CD4-positive, CD25-positive, alpha-beta regulatory T cell (primary cell): Measurements from ENCODE around the gene STARD6. TPM values are rescaled to one million over a fixed set of nuclear protein-coding genes. Genes with fewer than 3 reads are reported as not detected.

Source experiments
- ATAC-seq, 2 donors: fragments of 150-1000 bp; cut with Tn5 transposase; one replicate each; pipeline ENCODE4 v1.10.0; 2021; ENCODE audit warnings: low read depth in 2 of 2, moderate number of reproducible peaks in 2 of 2, moderate library complexity in 1 of 2
- DNase-seq, 3 donors: peaks; one replicate each; pipeline versions ENCODE4 v3.0.0 to v3.0.0-alpha.2; 2012 to 2022; ENCODE audit warnings: mixed read lengths in 1 of 3
- H3K27ac ChIP-seq: one replicate; pipeline ENCODE4 v1.7.0; 2013; ENCODE audit warnings: mild to moderate bottlenecking, low read length; ENCODE audit not compliant: insufficient read depth, poor library complexity, severe bottlenecking
- H3K27me3 ChIP-seq: one replicate; pipeline ENCODE4 v1.7.0; 2013; ENCODE audit warnings: low read length; ENCODE audit not compliant: control insufficient read depth, insufficient read depth
- H3K36me3 ChIP-seq: one replicate; pipeline ENCODE4 v1.7.0; 2013; ENCODE audit warnings: mild to moderate bottlenecking, low read length, moderate library complexity; ENCODE audit not compliant: control insufficient read depth, insufficient read depth
- H3K4me1 ChIP-seq: 2 replicates; pipeline ENCODE4 v1.7.0; 2013; ENCODE audit warnings: mild to moderate bottlenecking, low read length; ENCODE audit not compliant: insufficient read depth, control insufficient read depth, poor library complexity, severe bottlenecking
- H3K4me3 ChIP-seq: one replicate; pipeline ENCODE4 v1.7.0; 2013; ENCODE audit warnings: low read depth, mild to moderate bottlenecking, low read length, moderate library complexity
- H3K9me3 ChIP-seq, 2 experiments: 1 replicate in 1 of 2; 2 replicates in 1 of 2; pipeline ENCODE4 v1.7.0; 2013; ENCODE audit warnings: low read length in 2 of 2, mild to moderate bottlenecking in 1 of 2, moderate library complexity in 1 of 2; ENCODE audit not compliant: control insufficient read depth in 2 of 2
- H3K27ac Mint-ChIP-seq, 3 donors: one replicate each; pipeline ENCODE4 v1.8.0; 2020 to 2022; ENCODE audit warnings: mild to moderate bottlenecking in 3 of 3, mixed read lengths in 3 of 3, moderate library complexity in 2 of 3
- H3K27me3 Mint-ChIP-seq: one replicate; pipeline ENCODE4 v1.8.0; 2022; ENCODE audit warnings: mild to moderate bottlenecking, mixed read lengths
- H3K36me3 Mint-ChIP-seq: one replicate; pipeline ENCODE4 v1.8.0; 2020; ENCODE audit warnings: mixed read lengths
- H3K4me1 Mint-ChIP-seq, 4 donors: one replicate each; pipeline ENCODE4 v1.8.0; 2020 to 2022; ENCODE audit warnings: mixed read lengths in 4 of 4, mild to moderate bottlenecking in 1 of 4
- H3K4me3 Mint-ChIP-seq, 4 donors: one replicate each; pipeline ENCODE4 v1.8.0; 2020 to 2022; ENCODE audit warnings: mild to moderate bottlenecking in 4 of 4, mixed read lengths in 4 of 4, moderate library complexity in 3 of 4
- H3K9me3 Mint-ChIP-seq, 7 donors: one replicate each; pipeline ENCODE4 v1.8.0; 2020 to 2022; ENCODE audit warnings: mixed read lengths in 7 of 7, mild to moderate bottlenecking in 3 of 7, moderate library complexity in 2 of 7
- polyA plus RNA-seq, 4 donors: library from polyadenylated mRNA; unstranded; fragments of 300-500 nt; fragmentation: Illumina TruSeq; gene quantifications; one replicate each; pipeline ENCODE4 v1.2.3, GENCODE V29; 2021
- total RNA-seq: library from RNA; stranded (reverse); gene quantifications from one replicate; pipeline ENCODE4 v1.2.3, GENCODE V29; 2022

The STARD6 gene
- total and polyA plus RNA-seq, 5 donors from 2014 or later = 0.30 to 1.1 (median 0.55) TPM; not detected in 2

- no peaks in the 10 kb centered on the region for H3K27me3 ChIP-seq
- no peaks in the 10 kb centered on the region for H3K9me3 Mint-ChIP-seq
- peak overlapping the region in 1 of 4 donors; percentile 36 for H3K4me3 Mint-ChIP-seq
- peaks cover 5% of the 10 kb centered on the region for H3K4me1 ChIP-seq
- H3K4me3 ChIP-seq = no peak overlapping the region
- ATAC-seq = no peak
- H3K27ac Mint-ChIP-seq = peak overlapping the region in 2 of 3 donors; percentile 14 to 25
- peaks cover 15 to 36% (median 21%) of the 10 kb centered on the region in 4 donors for H3K4me1 Mint-ChIP-seq
- DNase-seq = no peak
- peaks cover 34% of the 10 kb centered on the region for H3K36me3 ChIP-seq
- peaks cover 54% of the 10 kb centered on the region for H3K36me3 Mint-ChIP-seq
- no peak overlapping the region for H3K27ac ChIP-seq
- no peaks in the 10 kb centered on the region for H3K27me3 Mint-ChIP-seq
- H3K9me3 ChIP-seq = no peaks in the 10 kb centered on the region
These were observed 78.0 kb downstream of the STARD6 start for GRCh38 chr18:54279477-54280219.

GRCh38 chr18:54278615-54279014, 79.0 kb downstream of the STARD6 start:
- H3K27me3 ChIP-seq = no peaks in the 10 kb centered on the region
- peak overlapping the region in 1 of 3 donors; percentile 74 for H3K27ac Mint-ChIP-seq
- no peak overlapping the region for H3K4me3 Mint-ChIP-seq
- peaks cover 30% of the 10 kb centered on the region for H3K36me3 ChIP-seq
- H3K27ac ChIP-seq = no peak overlapping the region
- no peaks in the 10 kb centered on the region for H3K9me3 ChIP-seq
- H3K27me3 Mint-ChIP-seq = no peaks in the 10 kb centered on the region
- DNase-seq (no peak), ATAC-seq (no peak)
- peaks cover 3% of the 10 kb centered on the region for H3K4me1 ChIP-seq
- no peaks in the 10 kb centered on the region for H3K9me3 Mint-ChIP-seq
- H3K4me3 ChIP-seq = no peak overlapping the region
- H3K36me3 Mint-ChIP-seq = peaks cover 48% of the 10 kb centered on the region
- H3K4me1 Mint-ChIP-seq = peaks cover 7 to 28% (median 17%) of the 10 kb centered on the region in 4 donors

- DNase-seq (no peak), ATAC-seq (no peak)
- Histone ChIP-seq H3K36me3 (peaks cover 28% of the 10 kb centered on the region), H3K4me1 (peaks cover 3% of the 10 kb centered on the region), H3K9me3 (no peaks in the 10 kb centered on the region), H3K27ac (no peak overlapping the region), H3K4me3 (no peak overlapping the region), H3K27me3 (no peaks in the 10 kb centered on the region)
- Mint-ChIP-seq H3K4me1 (peaks cover 5 to 28% (median 17%) of the 10 kb centered on the region in 4 donors), H3K4me3 (no peak overlapping the region), H3K27me3 (no peaks in the 10 kb centered on the region), H3K36me3 (peaks cover 48% of the 10 kb centered on the region), H3K9me3 (no peaks in the 10 kb centered on the region), H3K27ac (no peak overlapping the region)
These were observed 79.8 kb downstream of the STARD6 start for GRCh38 chr18:54277899-54278298.

Other genes with a start within 250 kb of the STARD6 start
- 132 TPM for gene MBD2, start 133.2 kb downstream of the STARD6 start, total RNA-seq
- gene MBD2, start 133.2 kb downstream of the STARD6 start, polyA plus RNA-seq = 10 to 100 TPM in 3 of 4 donors, 1 to 10 TPM in 1; 8.4 to 26.8 (median 18.5) TPM
- gene POLI, start 88.3 kb downstream of the STARD6 start, total RNA-seq = 16.6 TPM
- 1 to 10 TPM; 4.1 to 8.4 (median 6.1) TPM for gene POLI, start 88.3 kb downstream of the STARD6 start, polyA plus RNA-seq
- 2.7 TPM for gene C18orf54, start within 50 bp of the STARD6 start, total RNA-seq
- gene C18orf54, start within 50 bp of the STARD6 start, polyA plus RNA-seq = 1 to 10 TPM in 3 of 4 donors, under 1 TPM in 1; 0.76 to 1.8 (median 1.8) TPM
- gene DYNAP, start 233.4 kb upstream of the STARD6 start, total RNA-seq = not detected
- gene DYNAP, start 233.4 kb upstream of the STARD6 start, polyA plus RNA-seq = not detected